HG03097 (cell line): ENCODE results near the gene KRT33A.
"Not testable (repeated sequence)": the region's sequence is repeated elsewhere in the genome, so short reads cannot be mapped to it uniquely, and the experiment has no call there.

Experiments
- ATAC-seq: cut with Tn5 transposase; IDR thresholded peaks from one replicate; pipeline ENCODE4 v1.9.1; 2021; ENCODE audit not compliant: unreplicated experiment, low FRiP score

Gene KRT33A

DNA sequence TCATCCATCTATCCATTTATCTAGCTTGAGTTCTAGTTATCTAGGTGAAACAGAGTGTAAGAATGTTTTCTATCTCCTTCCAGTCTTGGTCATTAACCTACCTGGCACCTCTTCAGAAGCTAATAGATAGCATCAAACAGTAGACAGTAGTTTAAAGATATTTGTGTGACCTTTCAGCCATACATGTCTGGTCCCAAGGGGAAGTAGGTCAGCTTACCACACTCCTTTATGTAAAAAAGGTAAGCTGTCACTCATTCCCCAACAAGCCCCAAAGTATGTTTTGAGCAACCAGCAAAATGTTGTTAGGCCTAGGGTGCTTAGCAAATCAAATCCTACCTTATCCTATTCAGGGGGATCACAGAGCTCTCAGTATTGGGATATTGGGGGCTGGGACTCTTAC, 15.4 kb upstream of the KRT33A start:
- ATAC-seq = no peak

DNA sequence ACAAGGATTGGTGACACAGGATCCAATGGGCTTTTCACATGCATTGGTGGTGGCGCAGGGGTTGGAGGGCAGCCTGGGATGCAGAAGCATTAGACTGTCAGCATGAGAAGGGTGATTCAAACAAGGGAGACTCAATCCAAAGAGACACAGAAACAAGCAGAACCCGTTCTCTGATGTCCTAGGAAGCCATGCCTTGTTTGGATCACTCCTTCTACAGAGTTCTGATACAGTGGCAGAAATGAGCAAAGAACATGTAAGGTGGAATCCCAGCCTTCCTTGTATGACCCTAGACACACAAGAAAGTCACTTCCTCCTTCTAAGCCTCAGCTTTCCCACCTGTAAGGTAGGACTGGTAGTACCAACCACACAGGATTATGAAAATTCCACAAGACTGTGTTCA, 13.3 kb upstream of the KRT33A start:
- no peak for ATAC-seq

- no peak for ATAC-seq
Observed at GRCh38 chr17:41360296-41360995, 9.8 kb upstream of the KRT33A start.

- no peak for ATAC-seq
Observed at GRCh38 chr17:41354536-41354935, 3.9 kb upstream of the KRT33A start.

GRCh38 chr17:41352597-41353366, 2.2 kb upstream of the KRT33A start:
- no peak for ATAC-seq

- no peak for ATAC-seq
Observed at GRCh38 chr17:41351177-41351576, 549 bp upstream of the KRT33A start.

GRCh38 chr17:41347869-41348760, 2.5 kb downstream of the KRT33A start:
- no peak for ATAC-seq

GRCh38 chr17:41346421-41346820, 4.2 kb downstream of the KRT33A start:
- not testable (repeated sequence) for ATAC-seq

GRCh38 chr17:41345992-41346391, 4.6 kb downstream of the KRT33A start:
- ATAC-seq = no peak

DNA sequence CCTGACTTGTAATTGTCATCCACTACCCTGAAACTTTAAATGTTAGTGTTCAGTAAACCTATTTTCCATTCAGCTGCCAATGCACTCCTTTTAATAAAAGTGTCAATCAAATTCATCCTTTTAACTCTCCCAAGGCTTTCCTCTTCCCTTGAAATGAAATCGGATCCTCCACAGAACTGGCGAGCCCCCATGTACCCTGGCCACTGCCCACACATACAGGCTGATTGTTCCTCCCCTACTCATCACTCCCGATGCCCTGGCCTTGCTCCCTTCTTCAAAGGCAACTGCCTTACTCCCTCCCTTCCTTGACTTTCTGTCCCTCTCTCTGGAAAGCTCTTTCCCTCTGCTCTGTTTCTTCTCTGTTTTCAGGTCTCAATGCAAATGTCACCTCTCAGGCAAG, 7.6 kb downstream of the KRT33A start:
- no peak for ATAC-seq

- ATAC-seq = peak; percentile 44
Observed at GRCh38 chr17:41340934-41341861, 9.4 kb downstream of the KRT33A start.

DNA sequence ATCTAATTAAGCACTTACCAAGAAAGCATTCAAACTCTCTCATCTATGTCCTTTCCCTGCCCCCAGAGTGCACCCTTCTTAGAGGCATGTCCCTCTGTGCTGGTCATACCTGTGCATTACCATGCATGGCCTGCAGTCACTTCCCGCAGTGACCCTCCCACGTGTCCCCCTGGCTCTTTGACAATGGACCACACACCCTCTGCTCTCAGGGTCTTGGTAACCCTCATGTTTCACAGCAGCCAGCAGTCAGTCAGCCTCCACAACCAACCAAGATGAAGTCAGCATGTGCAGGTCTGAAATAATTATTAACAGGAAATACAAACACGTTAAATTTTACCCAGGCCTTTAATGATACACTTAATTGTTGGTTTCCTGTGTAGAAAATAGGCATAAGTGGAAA, 10.1 kb downstream of the KRT33A start:
- peak; percentile 32 for ATAC-seq

GRCh38 chr17:41339571-41340172, 11.0 kb downstream of the KRT33A start:
- no peak for ATAC-seq

DNA sequence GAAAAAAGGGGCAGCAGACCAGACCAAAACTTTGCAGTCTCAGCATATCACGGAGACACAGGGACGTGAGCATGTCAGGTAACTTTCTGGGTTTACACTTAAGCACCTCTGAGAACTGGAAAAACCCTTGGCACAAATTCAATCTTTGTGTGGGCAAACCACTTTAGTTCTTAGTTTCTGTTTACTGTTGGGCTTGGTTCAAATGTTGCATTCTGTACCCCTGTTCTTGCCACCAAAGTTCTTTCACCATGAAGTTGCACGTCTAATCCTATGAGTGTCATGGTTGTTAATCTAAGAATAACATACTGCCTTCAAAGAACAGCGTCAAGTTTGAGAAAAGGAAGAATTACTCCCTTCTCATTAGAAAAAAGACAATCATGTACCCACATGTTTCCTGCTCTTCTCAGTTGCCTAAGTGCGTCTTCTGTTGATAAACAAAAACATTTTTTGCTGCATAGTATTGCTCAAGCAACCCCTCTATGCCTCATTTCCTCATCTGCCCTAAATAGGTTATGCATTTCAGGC, 11.6 kb downstream of the KRT33A start:
- peak; percentile 39 for ATAC-seq

- no peak for ATAC-seq
Observed at GRCh38 chr17:41335747-41336146, 14.9 kb downstream of the KRT33A start.

- no peak for ATAC-seq
Observed at GRCh38 chr17:41334385-41335305, 16.0 kb downstream of the KRT33A start.

DNA sequence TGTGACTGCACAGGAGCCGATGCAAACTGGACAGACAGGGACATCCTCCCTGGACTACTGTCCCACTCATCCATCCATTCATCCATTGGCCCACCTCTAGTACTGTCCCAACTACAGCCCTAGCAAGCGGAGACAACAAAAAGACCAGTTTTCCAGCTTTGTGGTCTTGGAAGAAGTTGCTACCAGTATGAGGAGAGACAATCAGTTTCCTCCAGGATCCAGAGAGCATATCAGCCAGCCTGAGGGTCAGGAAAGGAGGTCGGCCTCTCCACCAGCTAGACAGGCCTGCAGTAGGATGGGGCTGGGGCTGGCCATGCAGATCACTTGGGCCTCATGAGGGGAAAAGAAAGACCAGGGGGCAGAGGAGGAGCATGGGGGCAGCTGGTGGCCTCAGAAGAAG, 16.8 kb downstream of the KRT33A start:
- no peak for ATAC-seq

DNA sequence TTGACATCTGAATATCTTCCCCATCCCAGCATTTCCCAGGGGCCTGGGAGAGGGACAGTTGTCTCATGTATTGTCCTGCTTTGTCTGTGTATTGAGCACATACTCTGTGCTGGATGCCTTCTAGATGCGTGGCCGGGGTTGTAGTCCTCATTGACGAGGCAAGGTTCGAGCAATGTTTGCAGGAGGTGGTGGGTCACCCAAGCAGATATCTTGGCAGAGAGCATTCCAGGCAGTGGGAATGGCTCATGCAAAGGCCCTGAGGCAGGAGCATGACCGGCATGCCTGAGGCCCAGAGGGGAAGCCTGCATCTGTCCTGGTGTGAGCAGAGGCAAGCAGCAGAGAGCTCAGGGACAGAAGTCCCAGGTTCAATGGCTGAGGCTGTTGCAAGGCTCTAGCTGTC, 17.5 kb downstream of the KRT33A start:
- ATAC-seq = no peak
